ENCODE data around the gene ZNF33A. TPM values are rescaled to one million over a fixed set of nuclear protein-coding genes. Genes with fewer than 3 reads are reported as not detected.

ZNF33A gene
- total RNA-seq, 1 donor from 2014 or later = 21.3 TPM

- FAIRE-seq = no peak
- DNase-seq (ENCODE audit: low read depth) = no peak
- H3K36me3 ChIP-seq (ENCODE audit: control insufficient read depth, insufficient read depth, low read length) = peaks cover 3% of the 10 kb centered on the region
- H3K27me3 ChIP-seq (ENCODE audit: control insufficient read depth, insufficient read depth, low read length) = no peaks in the 10 kb centered on the region
- no peak overlapping the region for H3K4me3 ChIP-seq (ENCODE audit: low read depth, low read length)
- TF ChIP-seq, protein P1, sequence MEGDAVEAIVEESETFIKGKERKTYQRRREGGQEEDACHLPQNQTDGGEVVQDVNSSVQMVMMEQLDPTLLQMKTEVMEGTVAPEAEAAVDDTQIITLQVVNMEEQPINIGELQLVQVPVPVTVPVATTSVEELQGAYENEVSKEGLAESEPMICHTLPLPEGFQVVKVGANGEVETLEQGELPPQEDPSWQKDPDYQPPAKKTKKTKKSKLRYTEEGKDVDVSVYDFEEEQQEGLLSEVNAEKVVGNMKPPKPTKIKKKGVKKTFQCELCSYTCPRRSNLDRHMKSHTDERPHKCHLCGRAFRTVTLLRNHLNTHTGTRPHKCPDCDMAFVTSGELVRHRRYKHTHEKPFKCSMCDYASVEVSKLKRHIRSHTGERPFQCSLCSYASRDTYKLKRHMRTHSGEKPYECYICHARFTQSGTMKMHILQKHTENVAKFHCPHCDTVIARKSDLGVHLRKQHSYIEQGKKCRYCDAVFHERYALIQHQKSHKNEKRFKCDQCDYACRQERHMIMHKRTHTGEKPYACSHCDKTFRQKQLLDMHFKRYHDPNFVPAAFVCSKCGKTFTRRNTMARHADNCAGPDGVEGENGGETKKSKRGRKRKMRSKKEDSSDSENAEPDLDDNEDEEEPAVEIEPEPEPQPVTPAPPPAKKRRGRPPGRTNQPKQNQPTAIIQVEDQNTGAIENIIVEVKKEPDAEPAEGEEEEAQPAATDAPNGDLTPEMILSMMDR (IDR thresholded peaks at IDR 0.05; ENCODE audit: insufficient read depth, low read length, severe bottlenecking) = no peak
Observed at GRCh38 chr10:38032886-38033285, 22.4 kb downstream of the ZNF33A start.

DNA sequence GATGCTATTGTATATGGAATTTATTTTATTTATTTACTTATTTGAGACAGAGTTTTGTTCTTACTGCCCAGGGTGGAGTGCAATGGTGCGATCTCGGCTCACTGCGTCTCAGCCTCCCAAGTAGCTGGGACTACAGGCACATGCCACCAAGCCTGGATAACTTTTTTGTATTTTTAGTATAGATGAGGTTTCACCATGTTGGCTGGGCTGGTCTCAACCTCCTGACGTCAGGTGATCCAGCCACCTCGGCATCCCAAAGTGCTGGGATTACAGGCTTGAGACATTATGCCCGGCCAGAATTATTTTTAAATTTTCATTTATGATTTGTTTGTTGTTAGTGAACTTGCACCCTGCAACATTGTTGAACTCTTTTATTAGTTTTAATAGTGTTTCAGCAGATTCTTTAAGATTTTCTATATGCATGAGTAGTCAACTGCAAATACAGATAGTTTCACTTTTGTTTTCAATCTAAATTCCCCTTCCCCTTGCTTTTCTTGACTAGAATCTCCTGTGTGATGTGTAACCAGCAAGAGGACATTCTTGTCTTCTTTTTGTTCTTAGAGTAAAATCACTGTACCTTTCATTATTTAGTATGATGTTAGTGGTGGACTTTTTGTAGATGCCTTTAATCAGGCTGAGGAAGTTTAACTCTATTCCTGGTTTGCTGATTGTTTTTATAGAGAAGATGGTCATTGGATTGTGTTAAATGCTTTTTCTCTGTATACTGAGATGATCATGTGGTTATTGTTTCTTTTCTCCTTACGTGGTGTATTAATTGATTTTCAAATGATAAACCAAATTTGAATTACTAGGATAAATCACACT, 27.8 kb downstream of the ZNF33A start:
- DNase-seq (ENCODE audit: low read depth) (no peak), FAIRE-seq (no peak)
- H3K4me3 ChIP-seq (ENCODE audit: low read depth, low read length) = no peak overlapping the region
- TF ChIP-seq, protein P1 (IDR thresholded peaks at IDR 0.05; ENCODE audit: insufficient read depth, low read length, severe bottlenecking) = no peak
- H3K27me3 ChIP-seq (ENCODE audit: control insufficient read depth, insufficient read depth, low read length) = no peaks in the 10 kb centered on the region
- no peaks in the 10 kb centered on the region for H3K36me3 ChIP-seq (ENCODE audit: control insufficient read depth, insufficient read depth, low read length)

- no peak for DNase-seq (ENCODE audit: low read depth)
- Histone ChIP-seq H3K36me3 (ENCODE audit: control insufficient read depth, insufficient read depth, low read length) (no peaks in the 10 kb centered on the region), H3K4me3 (ENCODE audit: low read depth, low read length) (no peak overlapping the region), H3K27me3 (ENCODE audit: control insufficient read depth, insufficient read depth, low read length) (no peaks in the 10 kb centered on the region)
- TF ChIP-seq, protein P1 (IDR thresholded peaks at IDR 0.05; ENCODE audit: insufficient read depth, low read length, severe bottlenecking) = no peak
- no peak for FAIRE-seq
Observed at GRCh38 chr10:38038932-38039245, 28.4 kb downstream of the ZNF33A start.

GRCh38 chr10:38043516-38043915, 33.0 kb downstream of the ZNF33A start:
- DNase-seq (ENCODE audit: low read depth) (no peak), FAIRE-seq (no peak)
- H3K36me3 ChIP-seq (ENCODE audit: control insufficient read depth, insufficient read depth, low read length) = peaks cover 2% of the 10 kb centered on the region
- TF ChIP-seq, protein P1 (IDR thresholded peaks at IDR 0.05; ENCODE audit: insufficient read depth, low read length, severe bottlenecking) = no peak
- H3K4me3 ChIP-seq (ENCODE audit: low read depth, low read length) = no peak overlapping the region
- H3K27me3 ChIP-seq (ENCODE audit: control insufficient read depth, insufficient read depth, low read length) = no peaks in the 10 kb centered on the region

DNA sequence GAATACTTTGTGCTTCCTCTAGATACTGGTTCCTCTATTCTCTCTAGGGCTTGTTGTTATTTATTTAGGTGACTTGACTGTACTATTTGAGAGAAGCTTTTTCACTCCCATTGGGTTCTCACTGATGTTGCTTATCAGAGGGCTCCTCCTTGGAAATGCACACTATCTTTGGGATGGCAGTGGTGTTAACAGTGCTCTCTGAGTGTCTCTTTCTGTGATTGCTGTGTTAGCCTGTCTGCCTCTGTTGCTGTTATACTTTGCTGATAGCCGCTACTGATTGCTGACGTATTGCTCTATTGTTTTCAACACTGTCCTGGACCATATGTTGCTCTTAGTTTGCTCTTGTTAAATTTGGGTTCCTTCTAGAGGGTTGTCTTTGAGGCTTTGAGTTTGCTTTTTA, 34.7 kb downstream of the ZNF33A start:
- FAIRE-seq (no peak), DNase-seq (ENCODE audit: low read depth) (no peak)
- Histone ChIP-seq H3K36me3 (ENCODE audit: control insufficient read depth, insufficient read depth, low read length) (peaks cover 2% of the 10 kb centered on the region), H3K4me3 (ENCODE audit: low read depth, low read length) (no peak overlapping the region), H3K27me3 (ENCODE audit: control insufficient read depth, insufficient read depth, low read length) (no peaks in the 10 kb centered on the region)
- TF ChIP-seq, protein P1 (IDR thresholded peaks at IDR 0.05; ENCODE audit: insufficient read depth, low read length, severe bottlenecking) = no peak

DNA sequence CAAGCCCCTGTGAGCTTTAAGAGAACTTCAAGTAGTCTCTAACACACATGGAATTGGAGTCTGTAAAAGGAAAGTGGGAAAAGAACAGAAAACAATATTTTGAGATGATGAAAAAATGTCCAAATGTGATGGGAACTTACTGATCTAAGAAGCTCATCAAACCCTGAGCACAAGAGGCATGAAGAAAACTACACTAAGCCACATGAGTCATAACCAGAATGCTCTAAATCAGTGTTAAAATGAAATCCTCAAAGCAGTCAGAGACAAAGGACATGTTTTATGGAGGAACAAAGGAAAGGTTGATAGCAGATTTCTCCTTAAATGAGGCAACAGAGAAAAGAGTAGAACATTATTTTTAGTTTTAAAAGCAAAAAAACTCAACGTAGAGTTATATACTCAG, 37.2 kb downstream of the ZNF33A start:
- no peak for FAIRE-seq
- Histone ChIP-seq H3K27me3 (ENCODE audit: control insufficient read depth, insufficient read depth, low read length) (no peaks in the 10 kb centered on the region), H3K36me3 (ENCODE audit: control insufficient read depth, insufficient read depth, low read length) (peaks cover 3% of the 10 kb centered on the region), H3K4me3 (ENCODE audit: low read depth, low read length) (no peak overlapping the region)
- DNase-seq (ENCODE audit: low read depth) = no peak
- TF ChIP-seq, protein P1 (IDR thresholded peaks at IDR 0.05; ENCODE audit: insufficient read depth, low read length, severe bottlenecking) = no peak

Data from bronchial epithelial cell (primary cell).